HCT116 (cell line): ENCODE results near the gene PELI1. TPM values are rescaled to one million over a fixed set of nuclear protein-coding genes. Genes with fewer than 3 reads are reported as not detected.

ENCODE experiments used
- ATAC-seq: fragments of 200-7000 bp; cut with Tn5 transposase; 2 replicates; pipeline ENCODE4 v1.9.1; 2020; ENCODE audit warnings: mild to moderate bottlenecking, moderate library complexity
- BruUV-seq: library from RNA; stranded (reverse); fragments of 400-500 nt; replicated peaks from 2 replicates; lab custom pipeline; 2021; lab: Mats Ljungman, UMichigan
- CTCF ChIA-PET: fragments of 300-600 bp; sonication (Branson Sonifier 250); formaldehyde crosslinking; loops from one replicate; lab custom pipeline; 2021; ENCODE audit warnings: antibody characterized with exemption; lab: Charles Lee
- POLR2A ChIA-PET: fragments of 300-600, 350-600 bp; sonication (Branson Sonifier 250); formaldehyde crosslinking; loops from one replicate; lab custom pipeline; 2021; ENCODE audit warnings: antibody characterized with exemption; lab: Charles Lee
- RAD21 ChIA-PET, 2 experiments: fragments of 300-600 bp; sonication (Branson Sonifier 250); formaldehyde crosslinking; loops; one replicate each; lab custom pipeline; 2023; ENCODE audit warnings: low total read pairs in 2 of 2; ENCODE audit not compliant: uncharacterized antibody in 2 of 2, unreplicated experiment in 2 of 2, low non-redundant PET in 1 of 2; lab: Charles Lee
- DNase-seq: peaks from one replicate; pipeline ENCODE4 v3.0.0-alpha.2; 2010; ENCODE audit warnings: low read depth, low spot score
- H2AFZ ChIP-seq: fragments of 200-600 bp; shearing (Covaris generic), sonication (generic); 2 replicates; pipeline ENCODE4 v1.6.1; 2017; ENCODE audit warnings: low read depth, mixed run types, mixed read lengths, antibody characterized with exemption, low read length; ENCODE audit not compliant: poor library complexity, severe bottlenecking
- H3K27ac ChIP-seq: 2 replicates; pipeline ENCODE4 v1.5.1; 2012; ENCODE audit warnings: low read depth, low read length
- H3K27me3 ChIP-seq: fragments of 200-600 bp; sonication (generic); 2 replicates; pipeline ENCODE4 v1.6.1; 2016; ENCODE audit warnings: mixed run types, low read length, mixed read lengths; ENCODE audit not compliant: insufficient read depth
- H3K36me3 ChIP-seq, 2 experiments: fragments of 200-500 bp in 1 of 2; fragments of 200-600 bp in 1 of 2; sonication (Bioruptor generic) in 1 of 2; sonication (generic) in 1 of 2; 2 replicates each; pipeline versions ENCODE4 v1.5.1 to v1.6.1; 2014 to 2016; ENCODE audit warnings: low read length in 2 of 2, inconsistent platforms in 1 of 2, mixed read lengths in 1 of 2, mixed run types in 1 of 2; ENCODE audit not compliant: insufficient read depth in 2 of 2, control insufficient read depth in 1 of 2
- H3K4me1 ChIP-seq, 2 experiments: fragments of 200-600 bp in 1 of 2; sonication (generic) in 1 of 2; 2 replicates each; pipeline versions ENCODE4 v1.5.1 to v1.6.1; 2012 to 2017; ENCODE audit warnings: low read length in 2 of 2, inconsistent platforms in 1 of 2, mild to moderate bottlenecking in 1 of 2, mixed read lengths in 1 of 2, mixed run types in 1 of 2, moderate library complexity in 1 of 2; ENCODE audit not compliant: insufficient read depth in 2 of 2, control insufficient read depth in 1 of 2
- H3K4me2 ChIP-seq: fragments of 200-600 bp; sonication (generic); 2 replicates; pipeline ENCODE4 v1.6.1; 2017; ENCODE audit warnings: mixed run types, low read length, mixed read lengths
- H3K4me3 ChIP-seq, 2 experiments: fragments of 200-600 bp in 1 of 2; sonication (generic) in 1 of 2; replicated peaks in 1 of 2; 2 replicates each; pipeline ENCODE4 v1.5.1; 2011 to 2016; ENCODE audit warnings: low read length in 2 of 2, control low read depth in 1 of 2, low read depth in 1 of 2, mild to moderate bottlenecking in 1 of 2, mixed read lengths in 1 of 2, mixed run types in 1 of 2
- H3K79me2 ChIP-seq: fragments of 200-600 bp; sonication (generic); 2 replicates; pipeline ENCODE4 v1.6.1; 2017; ENCODE audit warnings: mild to moderate bottlenecking, mixed run types, low read length, moderate library complexity, mixed read lengths; ENCODE audit not compliant: insufficient read depth
- H3K9ac ChIP-seq: fragments of 200-600 bp; sonication (generic); 2 replicates; pipeline ENCODE4 v1.6.1; 2016; ENCODE audit warnings: low read length, mixed read lengths
- H3K9me2 ChIP-seq: fragments of 200-600 bp; sonication (generic), shearing (Covaris generic); 2 replicates; pipeline ENCODE4 v1.6.1; 2017; ENCODE audit warnings: mixed run types, mild to moderate bottlenecking, moderate library complexity; ENCODE audit not compliant: insufficient read depth
- H3K9me3 ChIP-seq, 2 experiments: fragments of 200-500 bp in 1 of 2; fragments of 200-600 bp in 1 of 2; sonication (Bioruptor generic) in 1 of 2; sonication (generic) in 1 of 2; 2 replicates each; pipeline ENCODE4 v1.6.1; 2014 to 2017; ENCODE audit warnings: low read length in 2 of 2, mixed read lengths in 2 of 2, inconsistent platforms in 1 of 2, low read depth in 1 of 2, mild to moderate bottlenecking in 1 of 2, mixed run types in 1 of 2, moderate library complexity in 1 of 2; ENCODE audit not compliant: control insufficient read depth in 1 of 2, insufficient read depth in 1 of 2
- H4K20me1 ChIP-seq: fragments of 200-600 bp; sonication (generic), shearing (Covaris generic); 2 replicates; pipeline ENCODE4 v1.6.1; 2017; ENCODE audit warnings: mixed run types, mild to moderate bottlenecking, moderate library complexity; ENCODE audit not compliant: insufficient read depth
- CBX3 ChIP-seq: IDR thresholded peaks from 2 replicates; pipeline ENCODE4 v1.6.1; 2012; ENCODE audit warnings: low read depth
- EGR1 ChIP-seq: IDR thresholded peaks from 2 replicates; pipeline ENCODE4 v1.6.1; 2012; ENCODE audit warnings: low read depth
- EZH2 ChIP-seq: fragments of 200-600 bp; sonication (generic); IDR thresholded peaks from 2 replicates; pipeline ENCODE4 v1.6.1; 2017; ENCODE audit warnings: antibody characterized with exemption, mixed run types
- FOSL1 ChIP-seq: IDR thresholded peaks from 2 replicates; pipeline ENCODE4 v1.6.1; 2012; ENCODE audit warnings: low read depth
- POLR2AphosphoS5 ChIP-seq: IDR thresholded peaks from 2 replicates; pipeline ENCODE4 v1.6.1; 2011; ENCODE audit warnings: mild to moderate bottlenecking, low read depth, low read length, moderate library complexity
- SP1 ChIP-seq: IDR thresholded peaks from 2 replicates; pipeline ENCODE4 v1.6.1; 2012; ENCODE audit warnings: low read depth
- ZFX ChIP-seq: fragments of 450-650 bp; IDR thresholded peaks from 2 replicates; pipeline ENCODE4 v1.6.1; 2017
- ZNF274 ChIP-seq: fragments of 200-500 bp; sonication (Bioruptor generic); IDR thresholded peaks from 2 replicates; pipeline ENCODE4 v1.6.1; 2014; ENCODE audit warnings: mild to moderate bottlenecking, low read depth, low read length, inconsistent platforms
- intact Hi-C: fragments of 100-400 bp; cut with micrococcal nuclease; formaldehyde crosslinking; loops from 2 replicates; pipeline ENCODE4 v1.10.0; 2022
- total RNA-seq: library from RNA; stranded (reverse); gene quantifications from one replicate; pipeline ENCODE4 v1.2.1, GENCODE V29; 2021; ENCODE audit not compliant: unreplicated experiment
- TF ChIP-seq, protein P1 (sequence below): IDR thresholded peaks from 2 replicates; pipeline ENCODE4 v1.6.1; 2012; ENCODE audit warnings: low read depth

The PELI1 gene
- total RNA-seq, 1 experiment from 2014 or later: 7.9 TPM

DNA sequence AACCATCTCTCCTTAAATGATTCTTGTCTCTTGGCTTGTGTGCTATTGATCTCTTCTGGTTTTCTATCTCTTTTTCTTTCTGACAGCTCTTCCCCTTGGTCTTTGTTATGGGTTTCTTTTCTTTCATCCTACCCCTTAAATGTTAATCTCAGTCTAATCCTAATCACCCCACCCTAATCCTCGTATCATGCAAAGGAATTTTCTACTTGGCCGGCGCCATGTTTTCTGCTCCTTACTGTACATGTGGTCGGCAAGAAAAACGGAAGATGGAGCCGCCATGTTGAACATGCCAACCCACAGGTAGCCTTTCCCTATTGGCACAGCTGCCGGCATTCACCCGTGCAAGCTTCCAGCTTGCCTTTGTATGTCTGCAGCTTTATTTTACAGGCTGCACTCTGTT, 63.2 kb downstream of the PELI1 start:
- no peak overlapping the region for H3K27ac ChIP-seq
- ATAC-seq: no peak
- POLR2A ChIA-PET: no interaction called here
- no peak overlapping the region for H3K4me2 ChIP-seq
- H4K20me1 ChIP-seq: no peaks in the 10 kb centered on the region
- no peaks in the 10 kb centered on the region for H3K4me1 ChIP-seq
- H3K36me3 ChIP-seq: no peaks in the 10 kb centered on the region
- H3K9me3 ChIP-seq: no peaks in the 10 kb centered on the region
- BruUV-seq: no TSS peak
- RAD21 ChIA-PET: no interaction called here
- no peak overlapping the region for H2AFZ ChIP-seq
- TF ChIP-seq SP1 (no peak), EZH2 (no peak), FOSL1 (no peak), ZFX (no peak), POLR2AphosphoS5 (no peak), CBX3 (no peak), ZNF274 (no peak), EGR1 (no peak)
- TF ChIP-seq, protein P1, sequence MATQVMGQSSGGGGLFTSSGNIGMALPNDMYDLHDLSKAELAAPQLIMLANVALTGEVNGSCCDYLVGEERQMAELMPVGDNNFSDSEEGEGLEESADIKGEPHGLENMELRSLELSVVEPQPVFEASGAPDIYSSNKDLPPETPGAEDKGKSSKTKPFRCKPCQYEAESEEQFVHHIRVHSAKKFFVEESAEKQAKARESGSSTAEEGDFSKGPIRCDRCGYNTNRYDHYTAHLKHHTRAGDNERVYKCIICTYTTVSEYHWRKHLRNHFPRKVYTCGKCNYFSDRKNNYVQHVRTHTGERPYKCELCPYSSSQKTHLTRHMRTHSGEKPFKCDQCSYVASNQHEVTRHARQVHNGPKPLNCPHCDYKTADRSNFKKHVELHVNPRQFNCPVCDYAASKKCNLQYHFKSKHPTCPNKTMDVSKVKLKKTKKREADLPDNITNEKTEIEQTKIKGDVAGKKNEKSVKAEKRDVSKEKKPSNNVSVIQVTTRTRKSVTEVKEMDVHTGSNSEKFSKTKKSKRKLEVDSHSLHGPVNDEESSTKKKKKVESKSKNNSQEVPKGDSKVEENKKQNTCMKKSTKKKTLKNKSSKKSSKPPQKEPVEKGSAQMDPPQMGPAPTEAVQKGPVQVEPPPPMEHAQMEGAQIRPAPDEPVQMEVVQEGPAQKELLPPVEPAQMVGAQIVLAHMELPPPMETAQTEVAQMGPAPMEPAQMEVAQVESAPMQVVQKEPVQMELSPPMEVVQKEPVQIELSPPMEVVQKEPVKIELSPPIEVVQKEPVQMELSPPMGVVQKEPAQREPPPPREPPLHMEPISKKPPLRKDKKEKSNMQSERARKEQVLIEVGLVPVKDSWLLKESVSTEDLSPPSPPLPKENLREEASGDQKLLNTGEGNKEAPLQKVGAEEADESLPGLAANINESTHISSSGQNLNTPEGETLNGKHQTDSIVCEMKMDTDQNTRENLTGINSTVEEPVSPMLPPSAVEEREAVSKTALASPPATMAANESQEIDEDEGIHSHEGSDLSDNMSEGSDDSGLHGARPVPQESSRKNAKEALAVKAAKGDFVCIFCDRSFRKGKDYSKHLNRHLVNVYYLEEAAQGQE: no peak
- TF ChIP-seq, all 23 proteins: peak for 0
- H3K9ac ChIP-seq: no peak overlapping the region
- CTCF ChIA-PET: no interaction called here
- no peak overlapping the region for H3K4me3 ChIP-seq
- intact Hi-C loops: no loop called here
- H3K79me2 ChIP-seq: no peaks in the 10 kb centered on the region
- no peak for DNase-seq
- no peaks in the 10 kb centered on the region for H3K9me2 ChIP-seq
- H3K27me3 ChIP-seq: no peaks in the 10 kb centered on the region
